OCI-LY7 (cell line): ENCODE results near the gene NLRP14.

Source experiments
- CTCF ChIP-seq: fragments of 200-600 bp; sonication (generic); conservative IDR thresholded peaks from 2 replicates; pipeline ENCODE4 v1.5.1; 2014; ENCODE audit warnings: mild to moderate bottlenecking, antibody characterized with exemption, low read length, moderate library complexity, mixed read lengths
- EZH2phosphoT487 ChIP-seq: fragments of 200-600 bp; sonication (generic); IDR thresholded peaks from 2 replicates; pipeline ENCODE4 v1.6.1; 2018; ENCODE audit warnings: low read depth, borderline replicate concordance, mild to moderate bottlenecking, mixed run types, antibody characterized with exemption, low read length, moderate library complexity, mixed read lengths

- TF ChIP-seq CTCF (no peak), EZH2phosphoT487 (no peak)
These were observed 15.8 kb upstream of the NLRP14 start for GRCh38 chr11:7004482-7004881.
